ENCODE measurements around the gene PKN2.
A peak's percentile ranks its signal among the peaks of the same experiment; 100 is the strongest.

PKN2 gene

DNA sequence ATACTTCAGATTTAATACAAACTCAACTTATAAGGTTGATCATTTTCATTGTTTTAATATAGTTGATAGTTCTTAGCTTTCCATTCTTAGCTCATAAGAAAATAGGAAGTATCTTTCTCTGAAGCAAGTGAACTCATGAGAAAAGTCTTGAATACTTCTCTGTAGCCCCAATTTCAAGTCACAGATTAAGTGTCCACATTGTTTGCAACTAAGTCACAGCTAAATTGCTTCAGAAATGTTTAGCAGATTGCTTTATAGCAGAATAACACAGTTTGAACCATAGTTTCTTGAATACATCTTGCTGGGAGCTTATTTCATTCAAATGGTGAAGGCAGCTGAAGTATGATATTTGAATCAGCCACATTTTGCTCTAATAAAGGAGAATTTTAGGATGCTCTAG lies 10.6 kb upstream of the PKN2 start:
- H3K4me3 ChIP-seq (ENCODE audit: low read length) = no peak overlapping the region
- no peak for DNase-seq (ENCODE audit: low read depth)
- TF ChIP-seq, protein P1, sequence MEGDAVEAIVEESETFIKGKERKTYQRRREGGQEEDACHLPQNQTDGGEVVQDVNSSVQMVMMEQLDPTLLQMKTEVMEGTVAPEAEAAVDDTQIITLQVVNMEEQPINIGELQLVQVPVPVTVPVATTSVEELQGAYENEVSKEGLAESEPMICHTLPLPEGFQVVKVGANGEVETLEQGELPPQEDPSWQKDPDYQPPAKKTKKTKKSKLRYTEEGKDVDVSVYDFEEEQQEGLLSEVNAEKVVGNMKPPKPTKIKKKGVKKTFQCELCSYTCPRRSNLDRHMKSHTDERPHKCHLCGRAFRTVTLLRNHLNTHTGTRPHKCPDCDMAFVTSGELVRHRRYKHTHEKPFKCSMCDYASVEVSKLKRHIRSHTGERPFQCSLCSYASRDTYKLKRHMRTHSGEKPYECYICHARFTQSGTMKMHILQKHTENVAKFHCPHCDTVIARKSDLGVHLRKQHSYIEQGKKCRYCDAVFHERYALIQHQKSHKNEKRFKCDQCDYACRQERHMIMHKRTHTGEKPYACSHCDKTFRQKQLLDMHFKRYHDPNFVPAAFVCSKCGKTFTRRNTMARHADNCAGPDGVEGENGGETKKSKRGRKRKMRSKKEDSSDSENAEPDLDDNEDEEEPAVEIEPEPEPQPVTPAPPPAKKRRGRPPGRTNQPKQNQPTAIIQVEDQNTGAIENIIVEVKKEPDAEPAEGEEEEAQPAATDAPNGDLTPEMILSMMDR (conservative IDR thresholded peaks at IDR 0.05; ENCODE audit: low read depth, low read length) = no peak

DNA sequence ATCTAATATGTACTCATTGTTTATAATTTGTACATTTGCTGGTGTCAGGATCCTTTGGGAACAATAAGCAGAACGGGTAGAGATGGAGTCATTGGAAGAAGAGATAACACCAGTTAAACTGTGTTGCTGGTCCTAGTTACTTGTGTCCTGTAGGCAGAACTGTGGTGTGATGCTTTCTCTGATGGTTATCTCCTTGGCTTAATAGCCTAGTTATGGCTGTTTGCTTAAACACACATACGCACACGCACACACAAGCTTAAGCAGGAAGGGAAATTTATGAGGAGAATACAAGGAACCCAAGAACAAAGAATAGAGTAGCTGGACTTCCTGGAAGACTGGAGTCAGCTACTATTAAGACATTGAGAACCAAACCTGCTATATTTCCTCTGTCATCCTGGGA lies 5.7 kb upstream of the PKN2 start:
- TF ChIP-seq, protein P1 (conservative IDR thresholded peaks at IDR 0.05; ENCODE audit: low read depth, low read length) = no peak
- no peak overlapping the region for H3K4me3 ChIP-seq (ENCODE audit: low read length)
- DNase-seq (ENCODE audit: low read depth) = no peak

DNA sequence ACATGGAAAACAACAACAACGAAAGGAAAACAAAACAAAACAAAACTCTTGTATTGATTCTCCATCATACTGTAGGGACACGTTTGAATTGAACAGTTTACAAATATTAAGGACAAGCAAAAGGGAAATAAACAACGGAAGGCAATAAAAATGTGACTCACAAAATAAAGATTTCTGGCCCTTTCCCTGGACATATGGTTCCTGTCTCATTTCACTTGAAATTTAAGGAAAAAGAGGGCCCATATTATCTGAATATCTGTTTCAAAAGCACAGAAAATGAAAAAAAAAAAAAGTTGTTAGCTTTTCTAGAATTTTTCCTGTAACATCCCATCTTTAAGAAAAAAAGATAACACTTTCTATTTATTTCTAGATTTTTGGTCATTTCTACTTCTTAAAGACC lies 3.6 kb upstream of the PKN2 start:
- TF ChIP-seq, protein P1 (conservative IDR thresholded peaks at IDR 0.05; ENCODE audit: low read depth, low read length) = no peak
- no peak overlapping the region for H3K4me3 ChIP-seq (ENCODE audit: low read length)
- no peak for DNase-seq (ENCODE audit: low read depth)

DNA sequence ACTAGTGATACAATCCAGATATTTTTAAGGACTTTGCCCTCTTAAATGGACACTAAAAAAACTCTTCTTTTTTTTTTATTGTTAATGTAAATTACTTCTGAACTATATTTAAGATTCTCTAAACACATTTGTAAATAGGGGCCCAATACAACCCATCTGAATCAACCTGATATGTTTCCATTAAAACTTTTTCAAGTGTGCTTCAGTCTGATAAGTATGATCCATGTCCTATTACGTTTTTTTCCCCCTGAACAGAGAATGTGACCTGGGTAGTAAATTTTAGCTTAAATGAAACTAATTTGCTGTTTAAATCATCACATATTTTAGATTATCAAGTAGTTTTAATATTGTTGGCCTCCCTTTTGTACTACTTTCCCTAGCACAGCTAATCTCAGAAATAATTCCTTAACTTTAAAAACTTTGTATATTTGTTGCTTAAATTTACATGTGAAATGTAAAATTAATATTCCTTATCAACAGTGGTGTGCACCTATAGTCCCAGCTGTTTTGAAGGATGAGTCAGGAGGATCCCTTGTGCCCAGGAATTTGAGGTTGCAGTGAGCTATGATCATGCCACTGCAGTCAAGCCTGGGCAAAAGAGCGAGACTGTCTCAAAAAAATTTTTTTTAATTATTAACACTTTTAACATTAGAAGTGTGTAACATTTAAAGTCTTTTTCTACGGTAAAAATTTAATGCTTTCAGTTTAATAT lies 3.0 kb upstream of the PKN2 start:
- DNase-seq (ENCODE audit: low read depth) = no peak
- H3K4me3 ChIP-seq (ENCODE audit: low read length) = no peak overlapping the region
- TF ChIP-seq, protein P1 (conservative IDR thresholded peaks at IDR 0.05; ENCODE audit: low read depth, low read length) = no peak

DNA sequence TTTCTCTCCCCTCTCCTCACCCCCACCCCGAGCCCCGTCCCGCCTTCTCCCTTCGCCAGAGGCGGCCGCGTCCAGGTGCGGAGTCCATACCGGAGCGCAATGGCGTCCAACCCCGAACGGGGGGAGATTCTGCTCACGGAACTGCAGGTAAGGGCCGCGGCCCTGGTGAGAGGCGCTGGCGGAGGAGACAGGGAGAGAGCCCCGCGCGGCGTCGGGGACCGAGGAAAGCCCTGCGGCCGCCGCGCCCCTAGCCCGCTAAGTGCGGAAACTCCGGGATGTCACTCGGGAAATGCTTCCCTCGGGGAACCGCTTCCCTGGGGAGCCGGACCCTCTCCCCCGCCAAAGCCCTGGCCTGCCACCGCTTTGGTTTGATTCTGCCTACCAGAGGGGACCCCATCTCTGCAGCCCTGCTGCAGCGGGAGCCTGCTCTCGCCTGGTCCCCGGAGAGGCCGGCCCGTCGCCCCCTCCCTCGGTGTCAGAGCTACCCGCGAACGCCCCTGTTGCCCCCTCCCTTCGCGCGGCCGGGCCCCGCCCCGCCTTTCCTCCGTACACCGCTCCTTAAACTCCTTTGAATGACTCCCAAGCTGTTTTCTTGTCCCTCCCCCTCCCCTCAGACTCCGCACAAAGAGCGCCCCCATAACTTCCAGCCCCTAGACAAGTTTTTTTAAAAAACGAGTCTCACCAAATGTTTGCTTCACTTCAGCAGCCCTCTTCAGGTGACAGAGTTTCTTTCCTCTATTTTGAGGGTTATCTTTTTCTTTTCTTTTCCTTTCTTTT lies 597 bp downstream of the PKN2 start:
- TF ChIP-seq, protein P1 (conservative IDR thresholded peaks at IDR 0.05; ENCODE audit: low read depth, low read length) = peak; percentile 17
- peak overlapping the region; percentile 76 for H3K4me3 ChIP-seq (ENCODE audit: low read length)
- peak; percentile 16 for DNase-seq (ENCODE audit: low read depth)

DNA sequence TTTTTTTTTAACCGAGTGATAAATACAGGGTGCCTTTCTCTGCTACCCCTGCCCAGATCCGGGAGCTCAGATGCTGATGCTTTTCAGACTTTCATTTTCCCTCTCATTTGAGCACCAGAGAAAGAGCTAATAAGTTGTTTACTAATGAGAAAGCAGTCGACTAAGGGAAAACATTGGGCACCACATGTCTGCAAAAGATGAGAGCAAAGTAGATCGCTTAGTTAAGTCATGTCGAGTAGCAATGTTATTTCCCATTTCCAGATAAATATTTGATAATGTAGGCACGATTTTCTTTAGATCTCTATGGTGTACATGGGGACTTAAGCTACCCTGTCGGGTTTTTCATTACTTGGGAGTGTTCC lies 1.2 kb downstream of the PKN2 start:
- H3K4me3 ChIP-seq (ENCODE audit: low read length) = peak overlapping the region; percentile 76
- TF ChIP-seq, protein P1 (conservative IDR thresholded peaks at IDR 0.05; ENCODE audit: low read depth, low read length) = no peak
- DNase-seq (ENCODE audit: low read depth) = no peak

DNA sequence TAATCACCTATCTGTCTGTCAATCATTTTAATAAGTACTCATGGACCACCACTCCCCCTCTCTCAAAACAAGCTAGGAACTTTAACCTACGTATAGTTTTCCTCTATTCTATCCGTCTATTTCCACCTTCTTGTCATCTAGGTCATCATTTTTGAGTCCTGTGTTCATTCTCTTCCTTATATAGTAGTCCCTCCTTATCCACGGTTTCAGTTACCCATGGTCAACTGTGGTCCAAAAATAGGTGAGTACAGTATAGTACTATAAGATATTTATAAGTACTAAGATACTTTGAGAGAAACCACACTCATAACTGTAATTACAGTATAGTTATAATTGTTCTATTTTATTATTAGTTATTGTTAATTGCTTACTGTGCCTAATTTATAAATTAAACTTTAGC lies 7.5 kb downstream of the PKN2 start:
- no peak overlapping the region for H3K4me3 ChIP-seq (ENCODE audit: low read length)
- TF ChIP-seq, protein P1 (conservative IDR thresholded peaks at IDR 0.05; ENCODE audit: low read depth, low read length) = no peak
- DNase-seq (ENCODE audit: low read depth) = no peak

Data from retinal pigment epithelial cell (primary cell).